PC-9 (cell line): ENCODE results near the gene DDAH1. TPM values are rescaled to one million over a fixed set of nuclear protein-coding genes. Genes with fewer than 3 reads are reported as not detected.

ENCODE experiments used
- BruUV-seq: library from RNA; stranded (reverse); fragments of 400-500 nt; replicated peaks from 2 replicates; lab custom pipeline; 2021; lab: Mats Ljungman, UMichigan
- CTCF ChIA-PET: fragments of 300-600 bp; sonication (Branson Sonifier 250); formaldehyde crosslinking; loops from one replicate; lab custom pipeline; 2022; ENCODE audit warnings: antibody characterized with exemption; lab: Charles Lee
- POLR2A ChIA-PET: fragments of 300-600 bp; sonication (Branson Sonifier 250); formaldehyde crosslinking; loops from one replicate; lab custom pipeline; 2022; ENCODE audit warnings: antibody characterized with exemption; ENCODE audit not compliant: unreplicated experiment; lab: Charles Lee
- DNase-seq, 2 experiments: peaks; one replicate each; pipeline versions ENCODE4 v3.0.0 to v3.0.0-alpha.2; 2015 to 2022; ENCODE audit warnings: mixed read lengths in 1 of 2
- H2AFZ ChIP-seq: fragments of 200-600 bp; sonication (generic); 2 replicates; pipeline ENCODE4 v1.8.1; 2017; ENCODE audit warnings: antibody characterized with exemption
- H3F3A ChIP-seq: fragments of 200-600 bp; sonication (generic); 2 replicates; pipeline ENCODE4 v1.8.1; 2017; ENCODE audit warnings: antibody characterized with exemption, mild to moderate bottlenecking, low read depth; ENCODE audit not compliant: insufficient read depth
- H3K27ac ChIP-seq: fragments of 200-600 bp; sonication (generic); 2 replicates; pipeline ENCODE4 v1.6.1; 2016; ENCODE audit warnings: mixed run types
- H3K27me3 ChIP-seq: fragments of 200-600 bp; sonication (generic); 2 replicates; pipeline ENCODE4 v1.6.1; 2016; ENCODE audit warnings: low read depth, mixed run types; ENCODE audit not compliant: insufficient read depth
- H3K36me3 ChIP-seq: fragments of 200-600 bp; sonication (generic); 2 replicates; pipeline ENCODE4 v1.6.1; 2016; ENCODE audit warnings: low read depth, mixed run types
- H3K4me1 ChIP-seq: fragments of 200-600 bp; sonication (generic); replicated peaks from 2 replicates; pipeline ENCODE4 v1.6.1; 2016; ENCODE audit warnings: mixed run types; ENCODE audit not compliant: insufficient read depth
- H3K4me2 ChIP-seq: fragments of 200-600 bp; sonication (generic); 2 replicates; pipeline ENCODE4 v1.6.1; 2017; ENCODE audit warnings: mixed run types
- H3K4me3 ChIP-seq: fragments of 200-600 bp; sonication (generic); 2 replicates; pipeline ENCODE4 v1.6.1; 2016; ENCODE audit warnings: mixed run types
- H3K79me2 ChIP-seq: fragments of 200-600 bp; sonication (generic); 2 replicates; pipeline ENCODE4 v1.6.1; 2017; ENCODE audit warnings: low read depth, mixed run types
- H3K9me2 ChIP-seq: fragments of 200-600 bp; sonication (generic); 2 replicates; pipeline ENCODE4 v1.8.1; 2017; ENCODE audit warnings: mild to moderate bottlenecking; ENCODE audit not compliant: insufficient read depth
- H3K9me3 ChIP-seq: fragments of 200-600 bp; sonication (generic); 2 replicates; pipeline ENCODE4 v1.8.1; 2016; ENCODE audit warnings: low read depth; ENCODE audit not compliant: insufficient read depth
- H4K20me1 ChIP-seq: fragments of 200-600 bp; sonication (generic); 2 replicates; pipeline ENCODE4 v1.8.1; 2017; ENCODE audit not compliant: insufficient read depth
- EZH2 ChIP-seq: fragments of 200-600 bp; sonication (generic); IDR thresholded peaks from 2 replicates; pipeline ENCODE4 v1.8.0; 2017; ENCODE audit warnings: antibody characterized with exemption, low read depth
- intact Hi-C: fragments of 100-400 bp; cut with micrococcal nuclease; formaldehyde crosslinking; loops from one replicate; pipeline ENCODE4 v1.10.0; 2022; ENCODE audit not compliant: unreplicated experiment
- total RNA-seq: library from RNA; stranded (reverse); gene quantifications from 2 replicates; pipeline ENCODE4 v1.2.3, GENCODE V29; 2021
- TF ChIP-seq, protein P1 (sequence below): fragments of 200-600 bp; sonication (generic); conservative IDR thresholded peaks from 2 replicates; pipeline ENCODE4 v1.6.1; 2017; ENCODE audit warnings: mixed run types, antibody characterized with exemption, mild to moderate bottlenecking, moderate library complexity

The DDAH1 gene
- total RNA-seq, 1 experiment from 2014 or later, result 31.9 TPM

DNA sequence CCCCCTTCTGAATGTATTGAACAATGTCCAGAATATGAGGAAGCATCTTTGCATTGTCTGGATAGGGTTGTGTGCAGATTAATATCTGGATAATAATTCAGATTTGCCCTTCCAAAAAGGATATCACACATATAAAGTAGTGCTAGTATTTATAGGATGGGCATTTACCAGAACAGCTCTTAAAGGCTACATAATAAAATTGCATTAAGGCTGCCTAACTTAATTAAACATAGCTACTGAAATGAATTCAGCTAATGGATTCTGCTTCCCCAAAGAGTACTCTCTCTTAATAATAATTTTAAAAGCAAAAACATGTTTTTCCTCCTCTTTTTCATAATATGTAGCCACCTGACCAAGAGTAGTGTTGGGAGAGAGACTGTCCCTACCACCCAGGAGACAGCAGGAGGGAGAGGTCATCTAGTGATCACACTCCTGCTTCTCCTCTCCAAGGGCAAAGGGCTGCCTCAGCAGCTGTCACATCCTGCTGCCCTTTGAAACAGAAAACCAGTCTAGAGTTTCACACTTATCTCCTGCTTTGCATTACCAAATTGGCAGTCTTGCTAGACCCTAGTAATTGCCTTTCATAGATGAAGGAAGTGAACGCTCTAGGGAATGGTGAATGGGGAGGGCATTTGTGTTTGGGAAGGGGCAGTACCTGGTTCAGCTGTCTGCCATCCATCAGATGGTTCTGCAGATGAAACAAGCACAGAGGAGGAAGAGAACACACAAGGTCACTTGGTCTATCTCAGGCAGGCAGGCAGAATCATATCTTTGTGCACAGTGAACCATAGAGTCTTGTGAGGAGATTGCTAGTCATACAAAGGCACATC is 29.3 kb upstream of the DDAH1 start:
- no peak for TF ChIP-seq EZH2
- TF ChIP-seq, protein P1, sequence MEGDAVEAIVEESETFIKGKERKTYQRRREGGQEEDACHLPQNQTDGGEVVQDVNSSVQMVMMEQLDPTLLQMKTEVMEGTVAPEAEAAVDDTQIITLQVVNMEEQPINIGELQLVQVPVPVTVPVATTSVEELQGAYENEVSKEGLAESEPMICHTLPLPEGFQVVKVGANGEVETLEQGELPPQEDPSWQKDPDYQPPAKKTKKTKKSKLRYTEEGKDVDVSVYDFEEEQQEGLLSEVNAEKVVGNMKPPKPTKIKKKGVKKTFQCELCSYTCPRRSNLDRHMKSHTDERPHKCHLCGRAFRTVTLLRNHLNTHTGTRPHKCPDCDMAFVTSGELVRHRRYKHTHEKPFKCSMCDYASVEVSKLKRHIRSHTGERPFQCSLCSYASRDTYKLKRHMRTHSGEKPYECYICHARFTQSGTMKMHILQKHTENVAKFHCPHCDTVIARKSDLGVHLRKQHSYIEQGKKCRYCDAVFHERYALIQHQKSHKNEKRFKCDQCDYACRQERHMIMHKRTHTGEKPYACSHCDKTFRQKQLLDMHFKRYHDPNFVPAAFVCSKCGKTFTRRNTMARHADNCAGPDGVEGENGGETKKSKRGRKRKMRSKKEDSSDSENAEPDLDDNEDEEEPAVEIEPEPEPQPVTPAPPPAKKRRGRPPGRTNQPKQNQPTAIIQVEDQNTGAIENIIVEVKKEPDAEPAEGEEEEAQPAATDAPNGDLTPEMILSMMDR, result no peak
- CTCF ChIA-PET, result no interaction called here

DNA sequence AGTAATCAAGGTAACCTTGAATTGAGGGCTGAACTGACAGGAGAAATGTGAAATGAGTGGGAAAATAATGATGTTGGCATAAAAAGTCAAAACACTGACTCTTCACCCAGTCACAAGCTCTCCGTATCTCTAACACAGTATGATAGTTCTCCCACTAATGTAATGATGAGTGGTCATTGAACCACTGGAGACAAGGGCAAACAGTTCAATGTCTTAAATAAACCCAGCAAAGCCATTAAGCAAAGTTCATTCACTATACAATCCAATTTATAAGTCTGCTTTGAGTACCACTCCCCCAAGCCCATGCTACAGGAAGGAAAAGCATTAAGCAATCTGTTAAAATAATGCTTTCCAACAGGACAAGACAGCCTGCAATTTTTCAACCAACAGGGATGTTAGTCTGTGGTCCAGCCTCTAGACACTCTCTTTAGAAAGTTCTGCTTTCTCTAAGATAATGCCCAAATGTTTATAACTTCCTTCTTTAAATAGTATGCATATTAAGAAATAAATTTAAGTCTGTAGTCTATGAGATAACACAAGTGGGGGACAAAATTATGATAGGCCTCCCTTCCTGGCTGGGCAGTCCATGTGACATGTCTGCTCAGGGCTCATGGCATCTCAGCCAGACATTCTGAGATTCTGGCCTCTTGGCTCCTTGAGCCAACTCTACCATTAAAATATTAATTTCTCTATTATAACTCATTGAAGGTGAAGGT is 25.5 kb upstream of the DDAH1 start:
- H3K4me3 ChIP-seq, result no peak overlapping the region
- BruUV-seq, result no TSS peak
- TF ChIP-seq, protein P1, result no peak
- TF ChIP-seq EZH2, result no peak
- no peaks in the 10 kb centered on the region for H3K36me3 ChIP-seq
- H3K4me1 ChIP-seq, result peaks cover 20% of the 10 kb centered on the region
- CTCF ChIA-PET, result no interaction called here
- DNase-seq, result no peak
- no peak overlapping the region for H3K27ac ChIP-seq
- no peaks in the 10 kb centered on the region for H3K27me3 ChIP-seq
- intact Hi-C loops, result loop anchor here (10.0 kb wide), 1 partner anchor 204 kb away; no protein-coding TSS in a partner anchor
- H3K9me3 ChIP-seq, result no peaks in the 10 kb centered on the region
- peaks cover 14% of the 10 kb centered on the region; the same call in 1 of the 2 replicates for H3F3A ChIP-seq
- H3K9me2 ChIP-seq, result no peaks in the 10 kb centered on the region; the same call in 1 of the 2 replicates
- no peaks in the 10 kb centered on the region for H3K79me2 ChIP-seq
- no peak overlapping the region for H2AFZ ChIP-seq
- H4K20me1 ChIP-seq, result no peaks in the 10 kb centered on the region
- H3K4me2 ChIP-seq, result no peak overlapping the region
- POLR2A ChIA-PET, result no interaction called here

More for the DNA sequence above, 29.3 kb upstream of the DDAH1 start:
- Histone ChIP-seq H3K79me2 (no peaks in the 10 kb centered on the region), H3K9me3 (no peaks in the 10 kb centered on the region), H2AFZ (no peak overlapping the region), H4K20me1 (no peaks in the 10 kb centered on the region), H3K4me1 (peaks cover 35% of the 10 kb centered on the region), H3K4me2 (0 out of 2 replicates have a peak overlapping the region, but pooled peaks have one; percentile 73), H3K36me3 (no peaks in the 10 kb centered on the region), H3K27me3 (no peaks in the 10 kb centered on the region), H3K27ac (no peak overlapping the region), H3F3A (peaks cover 21% of the 10 kb centered on the region; the same call in 1 of the 2 replicates), H3K4me3 (no peak overlapping the region), H3K9me2 (no peaks in the 10 kb centered on the region; the same call in 1 of the 2 replicates)
- intact Hi-C loops, result loop anchor here (10.0 kb wide), 1 partner anchor 201 kb away; no protein-coding TSS in a partner anchor
- DNase-seq, result no peak
- POLR2A ChIA-PET, result interaction anchor here (0.6 kb wide), 1 partner anchor 50 kb away, joined by 4 read pairs; no protein-coding TSS in a partner anchor
- no TSS peak for BruUV-seq

DNA sequence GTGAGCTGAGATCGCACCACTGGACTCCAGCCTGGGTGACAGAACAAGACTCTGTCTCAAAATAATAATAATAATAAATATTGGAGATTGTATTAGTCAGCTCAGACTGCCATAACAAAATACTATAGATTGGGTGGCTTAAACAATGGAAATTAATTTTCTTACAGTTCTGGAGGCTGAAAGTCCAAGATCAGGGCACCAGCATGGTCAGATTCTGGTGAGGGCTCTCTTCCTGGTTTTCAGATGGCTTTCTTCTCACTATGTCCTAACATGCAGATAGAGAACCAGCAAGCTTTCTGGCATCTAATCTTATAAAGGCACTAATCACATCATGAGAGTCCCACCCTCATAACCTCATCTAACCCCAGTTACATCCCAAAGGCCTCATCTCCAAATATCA is 23.2 kb upstream of the DDAH1 start:
- Histone ChIP-seq H3K4me3 (no peak overlapping the region), H4K20me1 (no peaks in the 10 kb centered on the region), H3K9me3 (no peaks in the 10 kb centered on the region), H3K36me3 (no peaks in the 10 kb centered on the region), H3K4me1 (peaks cover 6% of the 10 kb centered on the region; the same call in 1 of the 2 replicates), H2AFZ (no peak overlapping the region), H3K27me3 (no peaks in the 10 kb centered on the region), H3F3A (no peaks in the 10 kb centered on the region; the same call in 1 of the 2 replicates), H3K9me2 (no peaks in the 10 kb centered on the region; the same call in 1 of the 2 replicates), H3K27ac (no peak overlapping the region), H3K4me2 (no peak overlapping the region), H3K79me2 (no peaks in the 10 kb centered on the region)
- no TSS peak for BruUV-seq
- TF ChIP-seq EZH2, result no peak
- TF ChIP-seq, protein P1, result no peak
- intact Hi-C loops, result no loop called here
- CTCF ChIA-PET, result no interaction called here
- POLR2A ChIA-PET, result interaction anchor here (0.6 kb wide), 1 partner anchor 1926 kb away, joined by 4 read pairs; no protein-coding TSS in a partner anchor
- DNase-seq, result no peak
